Aortic smooth muscle cell (primary cell): ENCODE measurements around the gene BICDL1. TPM values are rescaled to one million over a fixed set of nuclear protein-coding genes. Genes with fewer than 3 reads are reported as not detected.

Experiments
- total RNA-seq: library from RNA; depleted of rRNA; stranded (reverse); fragments of >200 nt; gene quantifications from 2 replicates; pipeline ENCODE4 v1.2.3, GENCODE V29; 2014

BICDL1 gene, protein sequence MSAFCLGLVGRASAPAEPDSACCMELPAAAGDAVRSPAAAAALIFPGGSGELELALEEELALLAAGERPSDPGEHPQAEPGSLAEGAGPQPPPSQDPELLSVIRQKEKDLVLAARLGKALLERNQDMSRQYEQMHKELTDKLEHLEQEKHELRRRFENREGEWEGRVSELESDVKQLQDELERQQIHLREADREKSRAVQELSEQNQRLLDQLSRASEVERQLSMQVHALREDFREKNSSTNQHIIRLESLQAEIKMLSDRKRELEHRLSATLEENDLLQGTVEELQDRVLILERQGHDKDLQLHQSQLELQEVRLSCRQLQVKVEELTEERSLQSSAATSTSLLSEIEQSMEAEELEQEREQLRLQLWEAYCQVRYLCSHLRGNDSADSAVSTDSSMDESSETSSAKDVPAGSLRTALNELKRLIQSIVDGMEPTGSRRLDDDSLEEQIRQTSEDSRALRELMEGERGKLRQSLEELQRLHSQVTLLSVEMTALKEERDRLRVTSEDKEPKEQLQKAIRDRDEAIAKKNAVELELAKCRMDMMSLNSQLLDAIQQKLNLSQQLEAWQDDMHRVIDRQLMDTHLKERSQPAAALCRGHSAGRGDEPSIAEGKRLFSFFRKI
- total RNA-seq, result not detected in 2 replicates

DNA sequence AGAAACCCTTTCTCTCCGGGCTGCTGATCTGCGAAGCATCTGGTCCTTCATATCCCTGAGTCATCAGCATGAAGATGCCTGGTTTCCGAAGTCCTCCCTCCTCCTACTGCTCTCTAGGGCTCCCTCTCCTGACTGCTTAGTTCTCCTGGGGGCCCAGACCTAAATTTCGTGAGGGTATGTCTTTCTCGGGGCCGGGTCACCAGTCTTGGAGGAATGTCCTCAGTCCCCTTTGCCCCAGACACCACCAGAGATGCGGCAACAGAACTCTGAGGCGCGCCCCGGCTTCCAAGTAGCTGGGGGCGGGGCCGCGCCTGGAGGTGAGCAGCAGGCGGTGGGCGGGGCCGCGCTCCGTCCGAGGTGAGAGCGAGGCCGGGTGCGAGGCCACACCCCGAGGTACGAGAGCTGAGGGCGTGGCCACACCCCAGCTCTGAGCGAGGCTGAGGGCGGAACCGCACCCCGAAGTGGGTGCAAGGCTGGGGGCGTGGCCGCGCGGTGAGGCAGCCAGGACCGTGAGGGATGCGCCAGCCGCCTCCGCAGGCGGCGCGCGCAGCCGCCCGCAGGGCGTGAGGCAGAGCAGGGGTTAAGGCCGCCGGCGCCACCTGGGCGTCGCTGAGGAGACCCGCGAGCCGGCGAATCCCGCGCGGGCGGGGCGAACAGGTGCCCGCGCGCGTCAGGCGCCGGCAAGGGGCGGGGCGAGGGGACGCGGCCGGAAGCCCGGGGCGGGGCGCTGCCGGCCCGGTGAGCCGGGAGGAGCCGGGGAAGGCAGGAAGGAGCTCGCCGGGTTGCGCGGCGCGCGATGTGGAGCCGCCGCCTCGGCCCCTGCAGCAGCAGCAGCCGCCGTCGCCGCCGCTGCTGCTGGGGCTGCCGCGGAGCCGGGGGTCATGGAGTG, at the start of gene BICDL1:
TSS of gene BICDL1 (plus strand) at position 765 of the 889 bp plus-strand sequence. CDS start 633 bp downstream, outside the sequence.

DNA sequence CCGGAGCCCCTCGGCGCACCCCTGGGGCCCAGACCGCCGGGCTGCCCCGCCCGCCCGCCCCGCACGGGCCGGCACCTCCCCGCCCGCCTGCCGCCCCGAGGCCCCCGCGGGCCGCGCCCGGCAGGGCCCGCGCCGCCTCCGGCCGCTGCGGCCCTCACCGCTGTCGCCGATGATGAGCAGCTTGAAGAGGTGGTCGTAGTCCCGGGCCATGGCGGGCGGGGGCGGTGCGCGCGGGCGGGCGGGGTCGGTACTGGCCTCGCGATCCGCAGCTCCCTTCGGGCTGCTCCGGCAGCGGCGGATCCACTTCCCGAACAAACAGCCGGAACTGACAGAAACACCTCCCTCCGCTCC, 127.4 kb downstream of the BICDL1 start, which contains the start of gene RAB35:
TSS of gene RAB35 (minus strand) at position 313 of the 351 bp plus-strand sequence. CDS start at position 210, 103 bp downstream.

Other genes with a start within 250 kb of the BICDL1 start
- 23.3 and 24.8 TPM in 2 replicates for gene CIT, start 111.9 kb upstream of the BICDL1 start, total RNA-seq
- gene RAB35, start 127.5 kb downstream of the BICDL1 start, total RNA-seq, result 27.2 and 31.4 TPM in 2 replicates
- 73.9 and 92.3 TPM in 2 replicates for gene GCN1, start 205.5 kb downstream of the BICDL1 start, total RNA-seq
- 3,700 and 3,777 TPM in 2 replicates for gene RPLP0, start 211.9 kb downstream of the BICDL1 start, total RNA-seq